ENCODE data around the gene SELL.

SELL gene

DNA sequence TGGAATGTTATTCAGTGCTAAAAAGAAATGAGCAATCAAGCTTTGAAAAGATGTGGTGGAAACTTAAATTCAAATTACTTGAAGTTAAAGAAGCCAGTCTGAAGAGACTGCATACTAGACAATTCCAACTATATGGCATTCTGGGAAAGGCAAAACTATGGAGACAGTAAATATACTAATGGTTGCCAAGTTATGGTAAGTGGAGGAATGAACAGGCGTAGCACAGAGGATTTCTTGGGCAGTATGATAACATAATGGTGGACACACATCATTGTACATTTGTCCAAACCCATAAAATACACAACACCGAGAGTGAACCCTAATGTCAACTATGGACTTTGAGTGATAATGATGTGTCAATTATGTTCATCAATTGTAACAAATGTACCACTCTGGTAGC lies 60.4 kb downstream of the SELL start:
- no peak for DNase-seq (ENCODE audit: low spot score)
- Histone ChIP-seq H3K27me3 (ENCODE audit: insufficient read depth, poor library complexity, severe bottlenecking) (peaks cover 11% of the 10 kb centered on the region), H3K9me3 (ENCODE audit: severe bottlenecking) (no peaks in the 10 kb centered on the region), H3K36me3 (ENCODE audit: low read depth) (no peaks in the 10 kb centered on the region), H3K4me3 (ENCODE audit: severe bottlenecking) (no peak overlapping the region), H3K4me1 (ENCODE audit: insufficient read depth, poor library complexity, severe bottlenecking) (no peaks in the 10 kb centered on the region), H3K27ac (ENCODE audit: poor library complexity, severe bottlenecking) (no peak overlapping the region)
- no peak for ATAC-seq (ENCODE audit: low read depth)
- TF ChIP-seq, protein P1, sequence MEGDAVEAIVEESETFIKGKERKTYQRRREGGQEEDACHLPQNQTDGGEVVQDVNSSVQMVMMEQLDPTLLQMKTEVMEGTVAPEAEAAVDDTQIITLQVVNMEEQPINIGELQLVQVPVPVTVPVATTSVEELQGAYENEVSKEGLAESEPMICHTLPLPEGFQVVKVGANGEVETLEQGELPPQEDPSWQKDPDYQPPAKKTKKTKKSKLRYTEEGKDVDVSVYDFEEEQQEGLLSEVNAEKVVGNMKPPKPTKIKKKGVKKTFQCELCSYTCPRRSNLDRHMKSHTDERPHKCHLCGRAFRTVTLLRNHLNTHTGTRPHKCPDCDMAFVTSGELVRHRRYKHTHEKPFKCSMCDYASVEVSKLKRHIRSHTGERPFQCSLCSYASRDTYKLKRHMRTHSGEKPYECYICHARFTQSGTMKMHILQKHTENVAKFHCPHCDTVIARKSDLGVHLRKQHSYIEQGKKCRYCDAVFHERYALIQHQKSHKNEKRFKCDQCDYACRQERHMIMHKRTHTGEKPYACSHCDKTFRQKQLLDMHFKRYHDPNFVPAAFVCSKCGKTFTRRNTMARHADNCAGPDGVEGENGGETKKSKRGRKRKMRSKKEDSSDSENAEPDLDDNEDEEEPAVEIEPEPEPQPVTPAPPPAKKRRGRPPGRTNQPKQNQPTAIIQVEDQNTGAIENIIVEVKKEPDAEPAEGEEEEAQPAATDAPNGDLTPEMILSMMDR (IDR thresholded peaks at IDR 0.05; ENCODE audit: poor library complexity, severe bottlenecking) = no peak

DNA sequence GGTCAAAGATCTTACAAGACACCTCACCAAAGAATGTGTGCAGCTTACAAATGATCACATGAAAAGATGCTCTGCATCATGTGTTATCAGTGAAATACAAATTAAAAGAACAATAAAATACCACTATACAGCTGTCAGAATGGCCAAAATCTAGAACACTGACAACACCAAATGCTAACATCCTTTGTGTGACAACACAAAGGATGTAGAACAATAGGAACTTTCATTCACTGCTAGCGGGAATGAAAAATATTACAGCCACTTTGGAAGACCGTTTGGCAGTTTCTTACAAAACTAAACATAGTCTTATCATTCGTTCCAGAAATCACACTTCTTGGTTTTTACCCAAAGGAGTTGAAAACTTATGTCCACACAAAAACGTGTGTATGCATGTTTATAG lies 60.9 kb downstream of the SELL start:
- Histone ChIP-seq H3K9me3 (ENCODE audit: severe bottlenecking) (no peaks in the 10 kb centered on the region), H3K27me3 (ENCODE audit: insufficient read depth, poor library complexity, severe bottlenecking) (peaks cover 11% of the 10 kb centered on the region), H3K36me3 (ENCODE audit: low read depth) (no peaks in the 10 kb centered on the region), H3K4me1 (ENCODE audit: insufficient read depth, poor library complexity, severe bottlenecking) (no peaks in the 10 kb centered on the region), H3K27ac (ENCODE audit: poor library complexity, severe bottlenecking) (no peak overlapping the region), H3K4me3 (ENCODE audit: severe bottlenecking) (no peak overlapping the region)
- DNase-seq (ENCODE audit: low spot score) (no peak), ATAC-seq (ENCODE audit: low read depth) (no peak)
- TF ChIP-seq, protein P1 (IDR thresholded peaks at IDR 0.05; ENCODE audit: poor library complexity, severe bottlenecking) = no peak

DNA sequence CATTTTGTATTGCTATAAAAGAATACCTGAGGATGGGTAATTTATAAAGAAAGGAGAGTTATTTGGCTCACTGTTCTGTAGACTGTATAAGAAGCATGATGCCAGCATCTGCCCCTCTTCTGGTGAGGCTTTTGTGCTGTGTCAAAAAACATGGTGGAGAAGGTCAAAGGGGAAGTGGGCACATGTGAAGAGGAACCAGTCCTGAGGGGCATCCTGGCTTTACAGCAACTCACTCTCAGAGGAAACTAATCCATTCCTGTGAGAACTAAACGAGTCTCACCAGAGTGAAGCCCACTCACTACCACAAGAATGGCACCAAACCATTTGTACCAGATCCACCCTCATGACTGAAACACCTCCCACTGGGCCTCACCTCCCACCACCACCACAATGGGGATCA lies 62.7 kb downstream of the SELL start:
- TF ChIP-seq, protein P1 (IDR thresholded peaks at IDR 0.05; ENCODE audit: poor library complexity, severe bottlenecking) = no peak
- H3K27me3 ChIP-seq (ENCODE audit: insufficient read depth, poor library complexity, severe bottlenecking) = peaks cover 11% of the 10 kb centered on the region

DNA sequence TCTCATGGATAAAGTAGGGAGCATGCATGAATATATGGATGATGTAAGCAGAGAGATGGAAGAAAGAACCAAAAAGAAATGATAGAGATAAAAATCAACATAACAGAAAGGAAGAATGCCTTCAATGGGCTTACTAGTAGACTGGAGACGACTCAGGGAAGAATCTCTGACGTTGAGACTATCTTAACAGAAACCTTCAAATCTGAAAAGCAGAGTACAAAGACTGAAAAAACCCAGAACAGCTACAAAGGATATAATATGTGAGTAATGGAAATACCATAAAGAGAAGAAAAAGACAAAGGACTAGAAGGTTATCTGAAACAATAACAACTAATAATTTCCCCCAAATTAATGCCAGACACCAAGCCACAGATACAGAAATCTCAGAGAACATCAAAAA lies 63.2 kb downstream of the SELL start:
- no peaks in the 10 kb centered on the region for H3K36me3 ChIP-seq (ENCODE audit: low read depth)
- H3K27me3 ChIP-seq (ENCODE audit: insufficient read depth, poor library complexity, severe bottlenecking) = peaks cover 11% of the 10 kb centered on the region
- H3K4me3 ChIP-seq (ENCODE audit: severe bottlenecking) = no peak overlapping the region
- H3K4me1 ChIP-seq (ENCODE audit: insufficient read depth, poor library complexity, severe bottlenecking) = no peaks in the 10 kb centered on the region
- H3K27ac ChIP-seq (ENCODE audit: poor library complexity, severe bottlenecking) = no peak overlapping the region
- DNase-seq (ENCODE audit: low spot score) = no peak
- TF ChIP-seq, protein P1 (IDR thresholded peaks at IDR 0.05; ENCODE audit: poor library complexity, severe bottlenecking) = no peak
- H3K9me3 ChIP-seq (ENCODE audit: severe bottlenecking) = no peaks in the 10 kb centered on the region
- no peak for ATAC-seq (ENCODE audit: low read depth)

More for the DNA sequence above, 62.7 kb downstream of the SELL start:
- ATAC-seq (ENCODE audit: low read depth) = no peak
- no peak for DNase-seq (ENCODE audit: low spot score)
- Histone ChIP-seq H3K4me3 (ENCODE audit: severe bottlenecking) (no peak overlapping the region), H3K9me3 (ENCODE audit: severe bottlenecking) (no peaks in the 10 kb centered on the region), H3K27ac (ENCODE audit: poor library complexity, severe bottlenecking) (no peak overlapping the region), H3K36me3 (ENCODE audit: low read depth) (no peaks in the 10 kb centered on the region), H3K4me1 (ENCODE audit: insufficient read depth, poor library complexity, severe bottlenecking) (no peaks in the 10 kb centered on the region)

DNA sequence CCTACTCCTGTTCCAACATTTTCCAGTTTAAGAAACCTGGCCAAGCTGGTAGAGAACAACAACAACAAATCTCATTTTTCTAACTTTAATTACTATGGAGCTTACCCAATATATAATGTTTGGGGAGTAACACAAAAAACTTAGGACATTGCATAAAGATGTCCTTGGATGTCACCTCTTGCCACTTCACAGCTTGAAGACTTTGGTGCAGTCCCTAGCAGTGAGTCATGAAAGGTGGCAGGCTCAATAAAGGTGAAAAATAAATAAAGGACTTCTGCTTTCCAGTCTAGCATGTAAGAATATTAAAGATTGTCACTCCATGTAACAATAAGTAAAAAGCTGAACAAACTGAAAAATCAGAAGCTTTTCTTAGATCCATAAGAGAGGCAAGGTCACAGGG lies 63.9 kb downstream of the SELL start:
- TF ChIP-seq, protein P1 (IDR thresholded peaks at IDR 0.05; ENCODE audit: poor library complexity, severe bottlenecking) = no peak

More for the DNA sequence above, 63.9 kb downstream of the SELL start:
- no peaks in the 10 kb centered on the region for H3K4me1 ChIP-seq (ENCODE audit: insufficient read depth, poor library complexity, severe bottlenecking)
- H3K27me3 ChIP-seq (ENCODE audit: insufficient read depth, poor library complexity, severe bottlenecking) = peaks cover 11% of the 10 kb centered on the region
- no peaks in the 10 kb centered on the region for H3K9me3 ChIP-seq (ENCODE audit: severe bottlenecking)
- H3K27ac ChIP-seq (ENCODE audit: poor library complexity, severe bottlenecking) = no peak overlapping the region
- DNase-seq (ENCODE audit: low spot score) (no peak), ATAC-seq (ENCODE audit: low read depth) (no peak)
- H3K4me3 ChIP-seq (ENCODE audit: severe bottlenecking) = no peak overlapping the region
- no peaks in the 10 kb centered on the region for H3K36me3 ChIP-seq (ENCODE audit: low read depth)
